Glomerular visceral epithelial cell (primary cell): ENCODE measurements around the gene SLPI.

ENCODE experiments used
- DNase-seq: peaks from one replicate; pipeline ENCODE4 v3.0.0-alpha.2; 2016; ENCODE audit errors: extremely low spot score

Gene SLPI

DNA sequence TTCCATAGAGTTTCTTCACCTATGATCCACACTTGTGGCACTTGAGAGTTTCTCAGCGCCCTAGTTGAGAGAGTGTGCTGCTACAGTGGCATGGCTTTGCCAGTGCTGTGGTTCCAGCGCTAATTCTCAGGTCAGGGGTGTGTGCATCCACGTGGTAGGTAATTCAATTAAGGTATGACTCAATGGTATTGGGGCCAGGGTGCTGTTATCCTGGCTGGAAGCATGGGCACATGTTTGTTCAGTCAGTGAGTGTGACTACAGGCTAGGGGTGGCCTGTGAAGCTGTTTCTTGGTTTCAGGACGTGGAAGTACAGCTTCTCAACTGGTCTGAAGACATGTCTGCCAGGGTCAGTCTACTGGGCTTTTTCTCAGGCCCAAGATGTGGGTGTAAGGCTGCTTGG is 36.2 kb downstream of the SLPI start:
- DNase-seq, result no peak

DNA sequence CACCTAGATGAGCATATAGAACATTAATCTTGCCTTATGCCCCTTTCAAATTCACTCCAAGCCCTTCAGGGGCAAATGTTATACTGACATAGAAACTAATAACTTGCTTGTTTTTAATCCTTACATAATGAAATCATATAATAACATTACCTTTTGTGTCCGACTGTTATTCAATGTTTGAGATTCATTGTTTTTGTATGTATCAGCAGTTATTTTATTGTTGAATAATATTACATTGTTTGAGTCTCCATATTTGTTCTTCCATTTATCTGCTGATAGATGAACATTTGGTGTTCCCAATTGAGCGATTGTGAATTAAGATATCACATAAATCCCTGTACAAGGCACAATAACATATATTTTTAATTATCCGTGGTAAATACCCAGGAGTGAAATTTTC is 41.5 kb downstream of the SLPI start:
- no peak for DNase-seq

DNA sequence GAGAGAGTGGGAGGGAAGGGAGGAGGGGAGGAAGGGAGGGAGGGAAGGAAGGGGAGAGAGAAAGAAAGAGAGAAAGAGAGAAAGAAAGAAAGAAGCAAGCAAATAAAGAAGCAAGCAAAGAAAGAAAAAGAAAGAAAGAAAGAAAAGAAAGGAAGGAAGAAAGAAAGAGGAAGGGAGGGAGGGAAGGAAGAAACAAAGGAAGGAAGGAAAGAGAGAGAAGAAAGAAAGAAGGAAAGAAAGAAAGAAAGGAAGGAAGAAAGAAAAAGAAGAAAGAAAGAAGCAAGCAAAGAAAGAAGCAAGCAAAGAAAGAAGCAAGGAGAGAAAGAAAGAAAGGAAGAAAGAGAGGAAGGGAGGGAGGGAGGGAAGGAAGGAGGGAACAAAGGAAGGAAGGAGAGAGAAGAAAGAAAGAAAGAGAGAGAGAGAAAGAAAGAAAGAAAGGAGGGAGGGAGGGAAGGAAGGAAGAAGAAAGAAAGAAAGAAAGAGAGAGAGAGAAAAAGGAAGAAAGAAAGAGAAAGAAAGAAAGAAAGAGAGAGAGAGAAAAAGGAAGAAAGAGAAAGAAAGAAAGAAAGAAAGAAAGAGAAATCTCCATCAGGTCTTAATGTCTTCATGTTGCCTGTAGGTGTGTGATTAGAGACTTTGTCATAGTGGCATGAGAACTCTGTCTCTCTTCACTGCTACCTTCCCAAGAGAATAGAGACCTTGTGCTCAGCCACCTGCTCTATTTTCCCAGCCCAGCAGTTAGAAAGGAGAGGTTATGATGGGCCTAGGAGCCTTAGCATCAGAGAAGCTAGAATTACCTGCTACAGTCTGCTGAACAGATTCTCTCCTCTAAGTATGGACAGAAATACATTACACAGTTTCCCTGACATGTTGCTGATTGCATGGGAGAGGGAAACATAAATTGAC is 42.5 kb downstream of the SLPI start:
- no peak for DNase-seq

DNA sequence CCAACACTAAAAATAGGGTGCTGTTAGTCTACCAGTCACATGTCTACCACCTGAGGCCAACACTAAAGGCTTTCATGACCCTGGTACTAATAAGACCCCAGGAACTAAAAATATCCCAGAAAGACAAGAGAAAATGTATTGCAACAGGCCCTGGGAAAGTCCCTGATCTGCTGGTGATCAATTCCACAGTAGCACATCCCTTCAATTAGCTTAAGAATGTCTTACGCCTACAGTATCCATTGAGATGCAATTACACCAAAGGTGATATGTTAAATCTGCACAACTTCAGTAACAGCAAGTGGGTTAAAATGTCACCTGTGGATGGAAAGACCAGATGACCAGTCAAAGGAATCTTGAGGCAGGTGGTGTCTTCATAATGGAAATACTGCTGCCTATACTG is 44.4 kb downstream of the SLPI start:
- no peak for DNase-seq

DNA sequence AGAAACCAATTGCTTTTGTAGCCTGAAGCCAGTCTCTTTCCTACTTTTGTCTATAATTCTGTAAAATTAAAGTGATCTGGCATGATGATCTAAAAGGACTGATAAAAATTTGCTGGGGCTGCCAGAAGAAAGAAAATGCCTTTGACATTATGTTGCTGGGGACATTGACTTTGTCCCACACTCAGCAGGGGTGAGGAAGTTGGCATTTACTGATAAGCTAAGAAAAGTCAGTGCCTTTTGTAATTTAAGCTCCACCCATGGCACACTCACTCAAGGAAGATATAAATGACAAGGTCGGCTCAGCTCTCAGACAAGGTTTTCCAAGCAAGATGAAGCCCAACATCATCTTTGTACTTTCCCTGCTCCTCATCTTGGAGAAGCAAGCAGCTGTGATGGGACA is 47.6 kb downstream of the SLPI start, which contains the start of gene SEMG1:
Gene SEMG1 (plus strand): TSS at position 309 of the 400 bp plus-strand sequence. CDS start 21 bp downstream, at position 330.
- DNase-seq, result no peak
